Lower lobe of right lung (tissue), 2 donors: ENCODE measurements around the gene SOCS6. TPM values are rescaled to one million over a fixed set of nuclear protein-coding genes. Genes with fewer than 3 reads are reported as not detected.
A peak's percentile ranks its signal among the peaks of the same experiment; 100 is the strongest.
"Not testable (repeated sequence)": the region's sequence is repeated elsewhere in the genome, so short reads cannot be mapped to it uniquely, and the experiment has no call there.

Source experiments
- ATAC-seq, 2 donors: fragments of 200-7000 bp; cut with Tn5 transposase; one replicate each; pipeline ENCODE4 v1.9.1; 2020 to 2022; ENCODE audit warnings: mild to moderate bottlenecking in 2 of 2, moderate library complexity in 2 of 2
- DNase-seq: peaks from one replicate; pipeline ENCODE4 v3.0.0-alpha.2; 2020
- H3K27ac ChIP-seq: fragments of 200-600 bp; one replicate; pipeline ENCODE4 v1.8.0; 2022
- H3K27me3 ChIP-seq: fragments of 200-600 bp; one replicate; pipeline ENCODE4 v1.8.0; 2022; ENCODE audit warnings: low read depth
- H3K36me3 ChIP-seq: fragments of 200-600 bp; one replicate; pipeline ENCODE4 v1.8.0; 2022; ENCODE audit warnings: mild to moderate bottlenecking
- H3K4me1 ChIP-seq: fragments of 200-600 bp; one replicate; pipeline ENCODE4 v1.8.0; 2022
- H3K4me3 ChIP-seq: fragments of 200-600 bp; one replicate; pipeline ENCODE4 v1.8.0; 2022; ENCODE audit warnings: mild to moderate bottlenecking
- H3K9me3 ChIP-seq: fragments of 200-600 bp; one replicate; pipeline ENCODE4 v1.8.0; 2022
- CTCF ChIP-seq: fragments of 200-600 bp; IDR thresholded peaks from one replicate; pipeline ENCODE4 v1.8.0; 2022; ENCODE audit warnings: antibody characterized with exemption, mild to moderate bottlenecking
- intact Hi-C: fragments of 100-400 bp; cut with DNase I; formaldehyde crosslinking; loops from one replicate; pipeline ENCODE4 v1.11.0; 2022
- total RNA-seq: library from RNA; stranded (reverse); fragmentation: NEBNext Ultra II Directional; extraction: Animal tissue kit (Norgen Biotek cat#: 25700); gene quantifications from one replicate; pipeline ENCODE4 v1.2.1, GENCODE V29; 2021
- donor health status: DM: no; HTN: yes; CAD: no; lungs with severe emphysema.

SOCS6 gene
- total RNA-seq, 1 donor from 2014 or later: 24.8 TPM

- intact Hi-C loops: no loop called here
- Histone ChIP-seq H3K27ac (no peak overlapping the region), H3K9me3 (peaks cover 16% of the 10 kb centered on the region), H3K4me3 (no peak overlapping the region), H3K27me3 (no peaks in the 10 kb centered on the region), H3K36me3 (no peaks in the 10 kb centered on the region), H3K4me1 (no peaks in the 10 kb centered on the region)
- TF ChIP-seq CTCF: no peak
- no peak for DNase-seq
- no peak for ATAC-seq
Observed at GRCh38 chr18:70334728-70335329, 46.0 kb downstream of the SOCS6 start.

GRCh38 chr18:70335892-70336726 lies 47.3 kb downstream of the SOCS6 start:
- Histone ChIP-seq H3K27me3 (no peaks in the 10 kb centered on the region), H3K27ac (no peak overlapping the region), H3K9me3 (peaks cover 16% of the 10 kb centered on the region), H3K36me3 (no peaks in the 10 kb centered on the region), H3K4me1 (no peaks in the 10 kb centered on the region), H3K4me3 (no peak overlapping the region)
- ATAC-seq (no peak), DNase-seq (no peak)
- intact Hi-C loops: no loop called here
- TF ChIP-seq CTCF: no peak

- Histone ChIP-seq H3K27ac (no peak overlapping the region), H3K4me3 (no peak overlapping the region), H3K36me3 (no peaks in the 10 kb centered on the region), H3K9me3 (peaks cover 16% of the 10 kb centered on the region), H3K4me1 (no peaks in the 10 kb centered on the region), H3K27me3 (no peaks in the 10 kb centered on the region)
- peak; percentile 47 to 64 for ATAC-seq
- no peak for DNase-seq
- intact Hi-C loops: no loop called here
- TF ChIP-seq CTCF: no peak
Observed at GRCh38 chr18:70337139-70337972, 48.5 kb downstream of the SOCS6 start.

GRCh38 chr18:70338890-70339289 lies 50.0 kb downstream of the SOCS6 start:
- no peak overlapping the region for H3K27ac ChIP-seq
- DNase-seq: no peak
- TF ChIP-seq CTCF: no peak
- H3K36me3 ChIP-seq: no peaks in the 10 kb centered on the region
- H3K27me3 ChIP-seq: no peaks in the 10 kb centered on the region
- H3K4me3 ChIP-seq: no peak overlapping the region
- no peaks in the 10 kb centered on the region for H3K4me1 ChIP-seq
- H3K9me3 ChIP-seq: peaks cover 16% of the 10 kb centered on the region
- intact Hi-C loops: no loop called here
- no peak for ATAC-seq

GRCh38 chr18:70339915-70340314 lies 51.1 kb downstream of the SOCS6 start:
- no peak overlapping the region for H3K4me3 ChIP-seq
- H3K4me1 ChIP-seq: no peaks in the 10 kb centered on the region
- TF ChIP-seq CTCF: no peak
- intact Hi-C loops: no loop called here
- no peak overlapping the region for H3K27ac ChIP-seq
- DNase-seq: no peak
- no peak for ATAC-seq
- peaks cover 10% of the 10 kb centered on the region for H3K9me3 ChIP-seq
- H3K27me3 ChIP-seq: no peaks in the 10 kb centered on the region
- no peaks in the 10 kb centered on the region for H3K36me3 ChIP-seq

- intact Hi-C loops, H3K27me3 ChIP-seq, H3K9me3 ChIP-seq, DNase-seq, ATAC-seq, H3K36me3 ChIP-seq, H3K4me1 ChIP-seq, H3K27ac ChIP-seq, H3K4me3 ChIP-seq: not testable (repeated sequence)
Observed at GRCh38 chr18:70348481-70348880, 59.6 kb downstream of the SOCS6 start.
